ENCODE measurements around the gene FBXL13.
"Not testable (repeated sequence)": the region's sequence is repeated elsewhere in the genome, so short reads cannot be mapped to it uniquely, and the experiment has no call there.

Gene FBXL13

GRCh38 chr7:102811942-102812678, 262.5 kb downstream of the FBXL13 start:
- no peak for DNase-seq

GRCh38 chr7:102810916-102811315, 263.7 kb downstream of the FBXL13 start:
- no peak for DNase-seq

- no peak for DNase-seq
Measured at GRCh38 chr7:102806613-102807012, 268.0 kb downstream of the FBXL13 start.

- not testable (repeated sequence) for DNase-seq
Measured at GRCh38 chr7:102795987-102796595, 278.5 kb downstream of the FBXL13 start.

- DNase-seq = not testable (repeated sequence)
Measured at GRCh38 chr7:102794567-102794966, 280.0 kb downstream of the FBXL13 start.

GRCh38 chr7:102791831-102792230, 282.8 kb downstream of the FBXL13 start:
- DNase-seq = not testable (repeated sequence)

- DNase-seq = not testable (repeated sequence)
Measured at GRCh38 chr7:102791367-102791766, 283.2 kb downstream of the FBXL13 start.

GRCh38 chr7:102790364-102791100, 284.1 kb downstream of the FBXL13 start:
- not testable (repeated sequence) for DNase-seq

GRCh38 chr7:102788770-102789169, 285.8 kb downstream of the FBXL13 start:
- not testable (repeated sequence) for DNase-seq

- not testable (repeated sequence) for DNase-seq
Measured at GRCh38 chr7:102780926-102781325, 293.7 kb downstream of the FBXL13 start.

GRCh38 chr7:102778663-102779062, 295.9 kb downstream of the FBXL13 start:
- not testable (repeated sequence) for DNase-seq

- not testable (repeated sequence) for DNase-seq
Measured at GRCh38 chr7:102776217-102776616, 298.4 kb downstream of the FBXL13 start.

- not testable (repeated sequence) for DNase-seq
Measured at GRCh38 chr7:102770467-102770866, 304.1 kb downstream of the FBXL13 start.

GRCh38 chr7:102769657-102770192, 304.9 kb downstream of the FBXL13 start:
- not testable (repeated sequence) for DNase-seq

GRCh38 chr7:102763295-102763905, 311.2 kb downstream of the FBXL13 start:
- DNase-seq = not testable (repeated sequence)

Measured in CD4-positive, alpha-beta T cell treated with Interleukin-6 for 4 hours (primary cell).